ACHN (cell line): ENCODE results near the gene STK33.

Source experiments
- DNase-seq: peaks from one replicate; pipeline ENCODE4 v3.0.0-alpha.2; 2015
- in situ Hi-C: cut with HindIII; loops from 2 replicates; pipeline ENCODE4 v1.10.0; 2017; ENCODE audit warnings: low sequenced_read_pairs, low pct_ligation_motif_present, low pct_unique_long_range_greater_than_20kb

Gene STK33

DNA sequence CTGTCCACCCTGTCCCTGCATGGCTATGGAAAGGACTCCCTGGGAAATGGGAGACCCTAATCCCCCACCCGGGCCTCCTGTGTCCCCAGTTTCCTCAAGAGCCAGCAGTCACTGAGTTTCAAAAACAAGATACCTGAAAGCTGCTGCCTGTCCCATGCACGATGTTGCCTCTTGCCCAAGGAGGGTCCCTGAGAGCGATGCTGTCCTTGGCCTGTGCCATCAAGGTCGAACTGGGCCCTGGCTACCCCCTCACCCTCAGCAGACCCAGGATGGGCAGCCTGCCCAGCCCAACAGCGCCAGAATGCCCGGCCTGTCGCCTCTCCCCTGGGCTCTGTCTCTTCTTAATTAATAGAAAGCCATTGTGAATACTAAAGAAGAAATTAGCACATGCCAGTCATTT lies 225.8 kb downstream of the STK33 start:
- DNase-seq, result no peak
- in situ Hi-C loops, result no loop called here

GRCh38 chr11:8366316-8366715 lies 227.7 kb downstream of the STK33 start:
- no peak for DNase-seq
- in situ Hi-C loops, result no loop called here

- DNase-seq, result no peak
- in situ Hi-C loops, result no loop called here
Measured at GRCh38 chr11:8365216-8365941, 228.6 kb downstream of the STK33 start.

- in situ Hi-C loops, result no loop called here
- no peak for DNase-seq
Measured at GRCh38 chr11:8363921-8364320, 230.1 kb downstream of the STK33 start.

DNA sequence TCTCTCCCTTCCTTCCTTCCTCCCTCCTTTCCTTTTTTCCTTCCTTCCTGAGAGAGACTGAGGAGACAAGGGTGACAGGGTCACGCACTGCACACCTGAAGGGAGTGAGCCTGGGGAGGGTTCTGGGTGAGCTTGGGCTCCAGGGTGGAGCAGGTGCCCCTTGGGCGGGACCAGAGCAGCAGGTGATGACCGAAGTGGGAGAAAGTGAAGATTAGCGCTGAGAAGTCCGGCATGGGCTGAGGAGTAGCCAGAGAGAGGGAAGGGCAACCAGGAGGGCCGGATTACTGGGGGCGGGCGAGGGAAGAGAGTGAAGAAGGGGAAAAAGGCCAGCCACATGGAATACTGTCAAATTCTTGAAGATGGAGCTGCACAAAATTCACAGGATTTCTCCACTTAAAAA lies 231.1 kb downstream of the STK33 start:
- in situ Hi-C loops, result no loop called here
- no peak for DNase-seq

GRCh38 chr11:8362491-8362890 lies 231.5 kb downstream of the STK33 start:
- DNase-seq, result no peak
- in situ Hi-C loops, result no loop called here

- DNase-seq, result no peak
- in situ Hi-C loops, result no loop called here
Measured at GRCh38 chr11:8361664-8362210, 232.3 kb downstream of the STK33 start.

GRCh38 chr11:8361206-8361605 lies 232.8 kb downstream of the STK33 start:
- no peak for DNase-seq
- in situ Hi-C loops, result no loop called here

- in situ Hi-C loops, result no loop called here
Measured at GRCh38 chr11:8360086-8360828, 233.8 kb downstream of the STK33 start.

GRCh38 chr11:8359521-8359920 lies 234.5 kb downstream of the STK33 start:
- in situ Hi-C loops, result no loop called here
- DNase-seq, result no peak

More at GRCh38 chr11:8360086-8360828, 233.8 kb downstream of the STK33 start:
- no peak for DNase-seq

DNA sequence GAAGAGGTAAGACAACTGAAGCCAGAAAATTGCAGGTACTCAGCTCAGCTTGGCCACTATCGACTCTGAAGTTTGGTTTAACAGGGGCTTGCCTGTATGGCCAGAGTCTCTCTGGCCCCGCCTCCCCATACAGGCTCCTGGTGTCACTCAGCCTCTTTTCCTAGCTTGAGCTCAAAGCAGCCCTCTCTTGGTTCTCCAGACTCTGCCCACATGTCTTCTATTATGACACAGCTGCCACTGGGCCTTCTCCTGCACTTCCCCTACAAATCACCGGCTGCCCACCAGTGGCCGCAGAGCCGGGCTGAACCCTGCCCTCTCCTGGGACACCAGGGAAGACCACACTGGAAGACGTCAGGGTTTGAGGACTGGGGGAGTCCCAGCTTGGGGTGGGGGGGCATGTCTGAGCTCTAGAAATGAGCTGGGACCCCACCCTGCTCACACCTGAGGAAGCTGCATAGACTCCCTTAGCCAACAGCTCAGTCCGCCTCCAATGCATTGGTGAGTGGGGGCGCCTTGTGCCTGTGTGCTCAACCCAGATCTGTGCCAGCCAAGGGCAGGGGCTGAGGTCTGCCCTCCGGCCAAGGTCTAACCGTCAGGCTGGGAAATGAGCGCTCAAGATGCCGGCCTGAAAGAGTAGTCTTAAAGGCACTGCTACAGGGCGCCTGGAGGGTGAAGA lies 236.0 kb downstream of the STK33 start:
- in situ Hi-C loops, result no loop called here
- no peak for DNase-seq

GRCh38 chr11:8357505-8357888 lies 236.5 kb downstream of the STK33 start:
- no peak for DNase-seq
- in situ Hi-C loops, result no loop called here

DNA sequence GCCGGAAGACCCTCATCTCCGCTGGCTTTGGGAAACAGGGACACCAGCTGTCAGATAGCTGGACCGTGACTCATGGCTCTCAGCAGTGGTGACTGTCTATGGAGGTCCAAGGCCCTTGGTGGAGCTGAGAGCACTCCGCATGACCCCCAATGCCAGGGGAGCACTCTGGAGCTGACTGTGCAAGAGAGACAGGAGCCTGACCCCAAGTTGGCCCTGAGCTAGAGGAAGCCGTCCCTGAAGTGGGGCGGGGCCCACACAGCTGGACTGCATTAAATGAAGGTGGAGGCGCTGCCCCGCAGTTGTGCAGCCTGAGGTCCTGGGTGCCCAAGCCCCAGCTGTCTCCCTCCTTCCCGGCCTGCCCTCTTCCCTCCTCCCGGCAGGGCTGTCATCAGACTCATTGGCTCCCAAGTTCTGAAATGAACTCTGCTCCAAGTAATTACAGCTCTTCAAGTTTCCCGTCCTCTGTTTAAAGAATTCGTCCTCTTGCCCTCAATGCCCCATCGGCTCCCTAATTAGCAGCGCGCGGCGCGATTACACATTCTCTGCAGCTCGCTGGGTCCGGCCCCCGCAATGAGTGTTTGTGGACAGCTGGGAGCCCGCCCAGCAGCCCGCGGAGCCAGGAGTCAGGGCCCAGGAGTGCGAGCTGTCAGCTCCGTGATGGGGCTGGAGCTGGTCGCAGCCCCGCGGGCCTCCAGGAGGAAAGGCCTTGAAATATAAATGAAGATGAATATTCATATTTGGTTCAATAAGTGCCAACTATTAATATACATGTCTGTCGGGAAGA lies 237.1 kb downstream of the STK33 start:
- in situ Hi-C loops, result no loop called here

GRCh38 chr11:8356216-8356615 lies 237.8 kb downstream of the STK33 start:
- in situ Hi-C loops, result no loop called here

More for the DNA sequence above, 237.1 kb downstream of the STK33 start:
- DNase-seq, result no peak

DNA sequence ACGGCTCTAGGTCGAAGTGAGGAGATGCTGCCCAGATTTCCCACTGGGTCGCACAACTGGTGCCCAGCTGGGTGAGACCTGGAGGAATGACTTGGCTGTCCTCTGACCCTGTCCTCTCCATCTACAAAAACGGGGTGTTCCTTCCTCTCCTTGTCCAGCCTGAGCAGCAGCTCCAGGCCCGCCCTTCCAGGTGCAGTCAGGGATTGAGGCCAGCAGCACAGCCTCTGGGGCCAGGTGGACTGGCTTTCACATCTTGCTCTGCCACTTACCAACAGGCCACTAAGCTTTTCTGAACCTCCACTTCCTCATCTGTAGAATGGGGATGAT lies 238.6 kb downstream of the STK33 start:
- in situ Hi-C loops, result no loop called here
- no peak for DNase-seq

More at GRCh38 chr11:8356216-8356615, 237.8 kb downstream of the STK33 start:
- no peak for DNase-seq

GRCh38 chr11:8354622-8355415 lies 239.2 kb downstream of the STK33 start:
- no peak for DNase-seq
- in situ Hi-C loops, result no loop called here

GRCh38 chr11:8352876-8353505 lies 241.0 kb downstream of the STK33 start:
- in situ Hi-C loops, result no loop called here
- DNase-seq, result no peak
